PC-3 (cell line): ENCODE results near the gene METRN. TPM values are rescaled to one million over a fixed set of nuclear protein-coding genes. Genes with fewer than 3 reads are reported as not detected.

Experiments used
- ATAC-seq: fragments of 200-7000 bp; cut with Tn5 transposase; 2 replicates; pipeline ENCODE4 v1.9.1; 2020; ENCODE audit warnings: mild to moderate bottlenecking, moderate library complexity
- BruUV-seq: library from RNA; stranded (reverse); fragments of 400-500 nt; replicated peaks from 2 replicates; lab custom pipeline; 2021; lab: Mats Ljungman, UMichigan
- CTCF ChIA-PET: fragments of 300-600 bp; sonication (Branson Sonifier 250); formaldehyde crosslinking; loops from one replicate; lab custom pipeline; 2022; ENCODE audit warnings: antibody characterized with exemption; lab: Charles Lee
- POLR2A ChIA-PET: fragments of 300-600 bp; sonication (Branson Sonifier 250); formaldehyde crosslinking; loops from one replicate; lab custom pipeline; 2022; ENCODE audit warnings: antibody characterized with exemption; ENCODE audit not compliant: unreplicated experiment; lab: Charles Lee
- DNase-seq: peaks from one replicate; pipeline ENCODE4 v3.0.0-alpha.2; 2015
- H2AFZ ChIP-seq: fragments of 300-600 bp; sonication (generic); 2 replicates; pipeline ENCODE4 v1.6.0; 2016; ENCODE audit warnings: antibody characterized with exemption, low read length
- H3F3A ChIP-seq: fragments of 300-600 bp; sonication (generic); one replicate; pipeline ENCODE4 v1.6.0; 2017; ENCODE audit warnings: antibody characterized with exemption, low read length, control low read depth, mild to moderate bottlenecking; ENCODE audit not compliant: unreplicated experiment
- H3K27ac ChIP-seq: fragments of 300-600 bp; sonication (generic); 2 replicates; pipeline ENCODE4 v1.5.1; 2016; ENCODE audit warnings: mild to moderate bottlenecking, low read length
- H3K27me3 ChIP-seq: fragments of 300-600 bp; sonication (generic); 2 replicates; pipeline ENCODE4 v1.6.1; 2016; ENCODE audit warnings: low read length, mixed read lengths
- H3K36me3 ChIP-seq: fragments of 300-600 bp; sonication (generic); 2 replicates; pipeline ENCODE4 v1.6.1; 2016; ENCODE audit warnings: low read depth, mixed run types, low read length, mixed read lengths
- H3K4me1 ChIP-seq: fragments of 300-600 bp; sonication (generic); 2 replicates; pipeline ENCODE4 v1.5.1; 2016; ENCODE audit warnings: low read length; ENCODE audit not compliant: insufficient read depth
- H3K4me2 ChIP-seq: fragments of 300-600 bp; sonication (generic); 2 replicates; pipeline ENCODE4 v1.6.0; 2016; ENCODE audit warnings: low read length
- H3K4me3 ChIP-seq: fragments of 300-600 bp; sonication (generic); 2 replicates; pipeline ENCODE4 v1.5.1; 2016; ENCODE audit warnings: mild to moderate bottlenecking, low read length, mixed read lengths
- H3K79me2 ChIP-seq: fragments of 300-600 bp; sonication (generic); 2 replicates; pipeline ENCODE4 v1.6.1; 2017; ENCODE audit warnings: low read length, mixed read lengths
- H3K9ac ChIP-seq: fragments of 300-600 bp; sonication (generic); 2 replicates; pipeline ENCODE4 v1.6.0; 2016; ENCODE audit warnings: mild to moderate bottlenecking, low read length
- H3K9me2 ChIP-seq: fragments of 300-600 bp; sonication (generic); replicated peaks from 2 replicates; pipeline ENCODE4 v1.6.1; 2016; ENCODE audit warnings: mixed run types, low read length, mixed read lengths
- H3K9me3 ChIP-seq: fragments of 300-600 bp; sonication (generic); 2 replicates; pipeline ENCODE4 v1.6.1; 2016; ENCODE audit warnings: low read length, mixed read lengths
- H4K20me1 ChIP-seq: fragments of 300-600 bp; sonication (generic); 2 replicates; pipeline ENCODE4 v1.6.1; 2016; ENCODE audit warnings: low read length, mixed read lengths
- EZH2 ChIP-seq: fragments of 300-600 bp; sonication (generic); IDR thresholded peaks from one replicate; pipeline ENCODE4 v1.6.1; 2017; ENCODE audit warnings: antibody characterized with exemption, mild to moderate bottlenecking, low read length; ENCODE audit not compliant: unreplicated experiment
- EZH2phosphoT487 ChIP-seq: fragments of 300-600 bp; sonication (generic); IDR thresholded peaks from 2 replicates; pipeline ENCODE4 v1.6.1; 2018; ENCODE audit warnings: mild to moderate bottlenecking, antibody characterized with exemption, low read length, borderline replicate concordance
- intact Hi-C: fragments of 100-400 bp; cut with micrococcal nuclease; formaldehyde crosslinking; loops from 2 replicates; pipeline ENCODE4 v1.9.0; 2023
- total RNA-seq: library from RNA; depleted of rRNA; stranded (reverse); fragments of >200 nt; gene quantifications from 2 replicates; pipeline ENCODE4 v1.2.3, GENCODE V29; 2014
- TF ChIP-seq, protein P1 (sequence below): fragments of 300-600 bp; sonication (generic); conservative IDR thresholded peaks from 2 replicates; pipeline ENCODE4 v1.5.1; 2017; ENCODE audit warnings: antibody characterized with exemption, low read depth, mild to moderate bottlenecking, low read length

Gene METRN
- total RNA-seq, 1 experiment from 2014 or later = 320 TPM

DNA sequence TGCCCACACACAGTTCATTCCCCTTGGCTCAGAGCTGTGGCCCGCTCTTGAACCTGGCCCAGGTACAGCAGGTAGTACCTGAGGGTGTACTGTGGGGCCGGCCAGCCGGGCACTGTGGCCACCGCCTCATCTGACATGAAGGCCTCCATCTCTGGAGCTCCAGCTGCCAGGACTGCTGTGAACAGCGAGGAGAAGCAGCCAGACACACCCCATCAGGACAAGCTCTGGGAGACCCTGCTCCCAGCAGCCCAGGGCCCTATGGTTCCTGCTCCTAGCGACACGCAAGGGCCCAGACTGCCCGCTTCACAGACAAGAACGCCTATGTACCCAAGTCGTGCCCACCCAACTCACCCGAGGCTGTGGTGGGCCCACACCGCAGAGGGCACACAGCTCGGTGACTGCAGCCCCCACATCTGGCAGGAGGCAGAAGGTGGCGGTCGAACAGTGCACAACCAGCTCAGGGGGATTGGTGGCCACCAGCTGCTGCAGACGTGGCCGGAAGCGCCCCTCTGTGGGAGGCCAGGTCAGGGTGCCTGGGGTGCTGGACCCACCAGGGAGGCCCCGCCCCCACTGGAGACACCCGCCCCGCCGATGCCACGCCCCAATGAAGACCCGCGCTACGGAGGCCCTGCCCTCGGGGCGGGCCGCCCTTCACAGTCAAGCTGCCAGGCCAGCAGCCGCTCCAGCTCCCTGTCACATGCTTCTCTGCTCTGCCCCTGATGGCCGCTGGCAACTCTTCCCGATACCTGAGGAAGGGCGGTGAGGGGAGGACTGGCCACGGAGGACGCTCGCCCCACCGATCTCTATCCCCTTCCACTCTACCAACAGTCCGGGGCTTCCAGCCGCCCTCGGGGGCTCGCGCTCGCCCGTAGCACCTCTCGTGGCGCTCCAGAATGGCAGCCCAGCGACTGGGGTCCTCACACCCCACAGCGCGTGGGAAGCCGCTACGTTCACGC lies 35.8 kb upstream of the METRN start:
- no peaks in the 10 kb centered on the region for H3K9me3 ChIP-seq
- TF ChIP-seq EZH2 = no peak
- TF ChIP-seq, protein P1, sequence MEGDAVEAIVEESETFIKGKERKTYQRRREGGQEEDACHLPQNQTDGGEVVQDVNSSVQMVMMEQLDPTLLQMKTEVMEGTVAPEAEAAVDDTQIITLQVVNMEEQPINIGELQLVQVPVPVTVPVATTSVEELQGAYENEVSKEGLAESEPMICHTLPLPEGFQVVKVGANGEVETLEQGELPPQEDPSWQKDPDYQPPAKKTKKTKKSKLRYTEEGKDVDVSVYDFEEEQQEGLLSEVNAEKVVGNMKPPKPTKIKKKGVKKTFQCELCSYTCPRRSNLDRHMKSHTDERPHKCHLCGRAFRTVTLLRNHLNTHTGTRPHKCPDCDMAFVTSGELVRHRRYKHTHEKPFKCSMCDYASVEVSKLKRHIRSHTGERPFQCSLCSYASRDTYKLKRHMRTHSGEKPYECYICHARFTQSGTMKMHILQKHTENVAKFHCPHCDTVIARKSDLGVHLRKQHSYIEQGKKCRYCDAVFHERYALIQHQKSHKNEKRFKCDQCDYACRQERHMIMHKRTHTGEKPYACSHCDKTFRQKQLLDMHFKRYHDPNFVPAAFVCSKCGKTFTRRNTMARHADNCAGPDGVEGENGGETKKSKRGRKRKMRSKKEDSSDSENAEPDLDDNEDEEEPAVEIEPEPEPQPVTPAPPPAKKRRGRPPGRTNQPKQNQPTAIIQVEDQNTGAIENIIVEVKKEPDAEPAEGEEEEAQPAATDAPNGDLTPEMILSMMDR = no peak
- TF ChIP-seq EZH2phosphoT487 = no peak
- peak; percentile 12 for DNase-seq
- CTCF ChIA-PET = no interaction called here
- H3K27me3 ChIP-seq = no peaks in the 10 kb centered on the region
- H3K27ac ChIP-seq = no peak overlapping the region
- peak; percentile 1 for ATAC-seq
- H3K4me2 ChIP-seq = peak overlapping the region; percentile 71
- intact Hi-C loops = no loop called here
- peaks cover 10% of the 10 kb centered on the region; the same call in 1 of the 2 replicates for H4K20me1 ChIP-seq
- BruUV-seq = no TSS peak
- H3K36me3 ChIP-seq = peaks cover 6% of the 10 kb centered on the region
- peak overlapping the region; percentile 42; the same call in 1 of the 2 replicates for H3K4me3 ChIP-seq
- no peak overlapping the region for H3K9ac ChIP-seq
- peaks cover 26% of the 10 kb centered on the region for H3K4me1 ChIP-seq
- POLR2A ChIA-PET = no interaction called here
- peaks cover 35% of the 10 kb centered on the region for H3K79me2 ChIP-seq
- H3K9me2 ChIP-seq = no peaks in the 10 kb centered on the region
- H2AFZ ChIP-seq = no peak overlapping the region
- H3F3A ChIP-seq = no peaks in the 10 kb centered on the region

DNA sequence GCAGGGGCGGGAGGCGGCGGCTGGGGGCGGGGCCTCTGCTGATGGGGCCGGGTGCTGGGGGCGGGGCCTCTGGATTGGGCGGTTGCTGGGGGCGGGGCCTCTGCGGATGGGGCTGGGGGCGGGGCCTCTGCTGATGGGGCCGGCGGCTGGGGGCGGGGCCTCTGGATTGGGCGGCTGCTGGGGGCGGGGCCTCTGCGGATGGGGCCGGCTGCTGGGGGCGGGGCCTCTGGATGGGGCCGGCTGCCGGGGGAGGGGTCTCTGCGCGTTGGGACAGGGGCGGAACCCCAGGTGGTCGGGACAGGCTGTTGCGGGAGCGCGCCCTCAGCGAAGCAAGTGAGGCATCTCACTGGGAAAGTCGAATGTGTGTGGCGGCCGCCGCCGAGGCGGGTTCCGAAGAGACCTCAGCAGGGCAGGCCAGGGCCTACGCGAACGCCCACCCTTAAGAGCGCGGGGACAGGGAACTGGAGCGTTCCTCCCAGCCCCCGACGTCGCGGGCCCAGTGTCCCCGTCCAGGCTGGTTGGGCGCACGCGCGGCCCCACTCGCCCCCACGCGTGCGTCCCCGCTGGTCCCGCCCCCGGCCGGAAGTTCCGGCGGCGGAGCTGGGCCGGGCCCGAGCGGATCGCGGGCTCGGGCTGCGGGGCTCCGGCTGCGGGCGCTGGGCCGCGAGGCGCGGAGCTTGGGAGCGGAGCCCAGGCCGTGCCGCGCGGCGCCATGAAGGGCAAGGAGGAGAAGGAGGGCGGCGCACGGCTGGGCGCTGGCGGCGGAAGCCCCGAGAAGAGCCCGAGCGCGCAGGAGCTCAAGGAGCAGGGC lies 34.9 kb upstream of the METRN start, which contains the start of gene STUB1:
Gene STUB1, plus strand, starts transcription at position 597 of the 811 bp plus-strand sequence. Its CDS starts 116 bp downstream, at position 713.
- no peaks in the 10 kb centered on the region for H3K9me2 ChIP-seq
- peak within 1 kb of the TSS; percentile 59 for H3K27ac ChIP-seq
- H4K20me1 ChIP-seq = peaks cover 10% of the 10 kb centered on the region; the same call in 1 of the 2 replicates
- TF ChIP-seq, protein P1 = no peak
- TF ChIP-seq EZH2 (no peak), EZH2phosphoT487 (no peak)
- peaks cover 6% of the 10 kb centered on the region for H3K36me3 ChIP-seq
- peak within 1 kb of the TSS; percentile 74 for H3K9ac ChIP-seq
- DNase-seq (peak; percentile 72), ATAC-seq (peak; percentile 23)
- CTCF ChIA-PET = no interaction called here
- BruUV-seq = no TSS peak
- POLR2A ChIA-PET = no interaction called here
- H3K4me1 ChIP-seq = peaks cover 26% of the 10 kb centered on the region
- H3K4me2 ChIP-seq = peak within 1 kb of the TSS; percentile 90
- H3K27me3 ChIP-seq = no peaks in the 10 kb centered on the region
- peak within 1 kb of the TSS; percentile 71 for H2AFZ ChIP-seq
- H3F3A ChIP-seq = no peaks in the 10 kb centered on the region
- peak within 1 kb of the TSS; percentile 78 for H3K4me3 ChIP-seq
- intact Hi-C loops = no loop called here
- peaks cover 35% of the 10 kb centered on the region for H3K79me2 ChIP-seq
- H3K9me3 ChIP-seq = no peaks in the 10 kb centered on the region
